ENCODE measurements around the gene INTS3. TPM values are rescaled to one million over a fixed set of nuclear protein-coding genes. Genes with fewer than 3 reads are reported as not detected.

The INTS3 gene
- total RNA-seq, 4 donors from 2014 or later = 24.3 to 75.1 (median 42.4) TPM

DNA sequence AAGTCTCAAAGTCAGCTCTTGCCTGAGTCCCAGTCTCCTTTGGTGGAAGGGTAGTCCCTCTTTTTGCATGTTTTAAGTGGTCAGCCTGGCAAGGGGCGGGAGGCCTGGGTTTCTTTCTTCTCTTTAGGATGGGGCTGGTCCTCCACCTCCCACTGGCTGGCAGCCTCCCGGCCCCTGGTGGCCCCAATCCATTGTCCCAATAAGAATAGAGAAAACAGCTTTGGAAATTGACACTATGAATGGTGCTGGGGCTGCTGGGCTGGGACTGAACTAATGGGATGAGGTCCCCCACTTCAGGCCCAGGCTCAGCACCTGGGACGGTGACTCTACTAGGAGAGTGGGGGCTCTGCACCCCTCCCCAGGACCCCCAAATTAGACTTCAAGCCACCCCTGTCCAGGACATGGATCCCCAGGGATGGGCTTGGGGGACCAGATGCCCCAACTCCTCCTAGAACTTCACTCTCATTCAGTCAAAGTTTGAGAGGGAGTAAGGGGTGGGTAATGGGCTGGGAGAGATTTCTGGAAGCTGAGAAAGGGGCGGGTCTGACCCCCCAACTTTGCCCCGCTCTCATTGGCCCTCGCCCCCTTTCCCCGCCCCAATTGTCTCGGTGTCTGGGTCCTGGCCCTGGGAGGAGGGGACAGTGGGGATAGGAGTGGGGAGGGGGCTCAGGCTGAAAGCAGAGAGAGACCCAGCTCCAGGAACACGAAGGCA lies 65.6 kb downstream of the INTS3 start:
- no peak overlapping the region for H3K4me3 ChIP-seq
- no peak for TF ChIP-seq CTCF (IDR thresholded peaks at IDR 0.05)
- no peak for TF ChIP-seq POLR2A (IDR thresholded peaks at IDR 0.05)
- H3K4me1 ChIP-seq = peaks cover 0 to 11% (median 5%) of the 10 kb centered on the region in 4 donors
- no peaks in the 10 kb centered on the region for H3K9me3 ChIP-seq
- H3K27ac ChIP-seq = no peak overlapping the region
- H3K27me3 ChIP-seq = no peaks in the 10 kb centered on the region
- no peaks in the 10 kb centered on the region for H3K36me3 ChIP-seq
- no peak for DNase-seq

DNA sequence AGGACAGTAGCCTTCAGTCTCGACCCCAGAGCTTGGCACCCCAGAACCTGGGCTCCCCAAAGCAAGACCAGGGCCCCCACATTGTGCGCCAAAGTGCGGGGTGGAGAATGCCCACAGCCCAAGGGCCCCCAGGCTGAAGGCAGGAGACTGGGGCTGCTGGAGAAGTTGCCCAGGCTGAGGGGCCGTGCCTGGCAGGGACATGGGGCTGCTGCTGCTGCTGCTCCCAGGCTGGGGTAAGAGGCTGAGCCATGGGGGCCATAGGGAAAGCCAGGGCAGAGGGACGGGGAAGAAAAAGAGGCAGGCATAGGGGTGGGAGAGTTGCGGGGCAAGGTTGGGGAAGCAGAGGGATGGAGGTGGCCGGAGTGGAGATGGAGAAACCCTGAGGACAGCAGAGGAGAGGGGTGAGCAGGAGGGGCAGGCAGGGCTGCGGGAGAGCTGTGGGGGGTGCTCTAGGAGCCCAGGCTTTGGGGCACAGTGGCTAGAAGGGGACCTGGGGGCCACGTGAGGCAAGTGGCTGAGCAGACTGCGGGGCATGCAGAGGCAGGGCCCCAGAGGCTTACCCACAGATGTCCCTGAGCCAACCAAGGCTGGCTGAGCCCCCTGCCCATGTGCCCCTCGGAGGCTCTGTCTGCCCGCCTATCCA lies 66.2 kb downstream of the INTS3 start:
- H3K27me3 ChIP-seq = no peaks in the 10 kb centered on the region
- no peak for DNase-seq
- H3K27ac ChIP-seq = no peak overlapping the region
- H3K4me1 ChIP-seq = peaks cover 0 to 11% (median 3%) of the 10 kb centered on the region in 4 donors
- no peaks in the 10 kb centered on the region for H3K9me3 ChIP-seq
- no peak overlapping the region for H3K4me3 ChIP-seq
- no peaks in the 10 kb centered on the region for H3K36me3 ChIP-seq
- TF ChIP-seq POLR2A (IDR thresholded peaks at IDR 0.05) (no peak), CTCF (IDR thresholded peaks at IDR 0.05) (no peak)

DNA sequence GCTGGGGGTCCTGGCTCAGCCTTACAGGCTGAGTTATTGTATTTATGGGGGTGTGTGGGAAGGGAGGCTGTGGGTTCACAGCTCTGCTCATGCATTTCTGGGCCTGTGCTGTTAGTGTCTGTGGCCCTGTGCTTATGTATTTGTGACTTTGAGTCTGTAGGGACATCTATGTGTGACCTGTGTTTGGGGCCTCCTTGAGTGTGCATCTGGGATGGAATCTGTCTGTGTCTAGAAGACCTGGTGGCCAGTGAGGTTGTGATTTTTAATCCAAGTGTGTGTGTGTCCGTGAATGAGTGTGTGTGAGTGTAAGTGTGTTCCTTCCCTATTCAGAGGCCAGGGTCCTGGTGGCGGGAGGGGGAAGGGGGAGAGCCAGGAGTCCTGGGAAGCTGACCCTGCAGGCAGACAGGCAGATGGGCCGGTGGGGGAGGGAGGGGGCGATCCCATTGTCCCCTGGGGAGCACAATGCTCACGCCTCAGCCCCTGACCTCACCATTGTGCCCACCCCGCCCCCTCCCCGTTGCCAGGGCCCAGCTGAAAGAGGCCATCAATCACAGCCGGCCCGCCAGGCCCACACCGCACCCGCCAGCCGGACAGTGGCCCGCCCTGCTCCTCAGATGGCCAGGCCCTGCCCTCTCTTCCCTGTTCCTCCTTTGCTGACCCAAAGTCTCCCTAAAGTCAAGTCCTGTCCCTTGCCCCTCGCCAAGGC lies 66.9 kb downstream of the INTS3 start:
- no peak for TF ChIP-seq POLR2A (IDR thresholded peaks at IDR 0.05)
- no peak for TF ChIP-seq CTCF (IDR thresholded peaks at IDR 0.05)
- no peaks in the 10 kb centered on the region for H3K36me3 ChIP-seq
- H3K4me3 ChIP-seq = no peak overlapping the region
- H3K4me1 ChIP-seq = peaks cover 0 to 11% (median under 1%) of the 10 kb centered on the region in 4 donors
- peak in 1 of 3 donors; percentile 45 for DNase-seq
- H3K9me3 ChIP-seq = no peaks in the 10 kb centered on the region
- H3K27ac ChIP-seq = no peak overlapping the region
- no peaks in the 10 kb centered on the region for H3K27me3 ChIP-seq

- no peaks in the 10 kb centered on the region for H3K27me3 ChIP-seq
- peak in 1 of 3 donors; percentile 45 for DNase-seq
- TF ChIP-seq POLR2A (IDR thresholded peaks at IDR 0.05) = no peak
- TF ChIP-seq CTCF (IDR thresholded peaks at IDR 0.05) = no peak
- no peak overlapping the region for H3K27ac ChIP-seq
- no peaks in the 10 kb centered on the region for H3K36me3 ChIP-seq
- peaks cover 0 to 11% (median 0%) of the 10 kb centered on the region in 4 donors for H3K4me1 ChIP-seq
- no peak overlapping the region for H3K4me3 ChIP-seq
- H3K9me3 ChIP-seq = no peaks in the 10 kb centered on the region
Observed at GRCh38 chr1:153795330-153795837, 67.5 kb downstream of the INTS3 start.

GRCh38 chr1:153795934-153796785 lies 68.3 kb downstream of the INTS3 start:
- H3K4me1 ChIP-seq = peaks cover 0 to 7% (median 0%) of the 10 kb centered on the region in 4 donors
- H3K4me3 ChIP-seq = no peak overlapping the region
- TF ChIP-seq POLR2A (IDR thresholded peaks at IDR 0.05) (no peak), CTCF (IDR thresholded peaks at IDR 0.05) (no peak)
- H3K27me3 ChIP-seq = no peaks in the 10 kb centered on the region
- peak in 1 of 3 donors; percentile 45 for DNase-seq
- H3K9me3 ChIP-seq = no peaks in the 10 kb centered on the region
- no peak overlapping the region for H3K27ac ChIP-seq
- H3K36me3 ChIP-seq = no peaks in the 10 kb centered on the region
